Astrocyte (in vitro differentiated cells and primary cell): Measurements from ENCODE around the gene SAE1.

Source experiments
- EZH2 ChIP-seq: IDR thresholded peaks from 2 replicates; pipeline ENCODE4 v1.6.1; 2012; ENCODE audit warnings: mild to moderate bottlenecking, low read length, inconsistent platforms; ENCODE audit not compliant: insufficient read depth
- TF ChIP-seq, protein P1 (sequence below): IDR thresholded peaks from 2 replicates; pipeline ENCODE4 v1.5.1; 2011; ENCODE audit warnings: low read depth, mild to moderate bottlenecking, inconsistent platforms, low read length, moderate library complexity; ENCODE audit not compliant: insufficient read depth

DNA sequence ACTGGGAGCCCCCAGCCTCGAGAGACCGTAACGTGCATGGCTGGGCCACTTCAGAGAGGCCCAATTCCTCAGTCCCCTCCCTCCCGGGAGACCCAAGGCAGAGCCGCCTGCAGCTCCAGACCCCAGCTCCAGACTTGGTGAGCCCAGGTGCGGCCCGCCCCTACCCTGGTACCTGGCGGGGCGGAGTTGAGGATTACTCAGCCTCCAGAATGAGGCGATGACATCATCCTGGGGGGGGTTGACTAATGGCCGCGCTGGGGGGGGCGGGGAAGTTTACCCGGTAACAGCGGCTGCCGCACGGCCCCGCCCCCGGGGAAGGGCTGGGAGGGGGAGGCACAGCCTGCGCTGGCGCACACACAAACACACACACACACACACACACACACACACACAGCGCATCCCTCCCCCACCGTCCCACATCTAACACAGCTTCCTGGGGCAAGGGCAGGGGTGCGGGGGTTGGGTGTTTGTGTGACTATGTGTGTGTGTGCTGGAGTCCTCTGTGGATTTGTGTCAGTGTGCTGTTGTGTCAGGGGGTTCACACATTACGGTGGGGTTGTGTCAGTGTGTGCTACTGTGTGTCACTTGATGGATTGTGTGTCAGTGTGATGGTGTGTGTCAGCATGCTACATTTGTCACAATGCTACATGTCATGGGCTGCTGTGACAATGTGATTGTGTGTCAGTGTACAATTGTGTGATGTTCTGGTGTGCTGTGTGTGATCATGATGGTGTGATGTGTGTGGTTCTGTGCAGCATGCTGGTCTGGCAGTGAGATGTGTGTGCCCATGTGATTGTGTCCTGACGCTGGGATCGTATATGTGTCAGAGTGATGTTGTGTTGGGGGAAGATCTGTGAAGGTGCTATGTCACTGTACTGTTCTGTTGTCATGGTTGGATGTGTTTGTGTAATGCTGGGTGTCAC, 110.6 kb downstream of the SAE1 start:
- TF ChIP-seq EZH2 = no peak
- TF ChIP-seq, protein P1, sequence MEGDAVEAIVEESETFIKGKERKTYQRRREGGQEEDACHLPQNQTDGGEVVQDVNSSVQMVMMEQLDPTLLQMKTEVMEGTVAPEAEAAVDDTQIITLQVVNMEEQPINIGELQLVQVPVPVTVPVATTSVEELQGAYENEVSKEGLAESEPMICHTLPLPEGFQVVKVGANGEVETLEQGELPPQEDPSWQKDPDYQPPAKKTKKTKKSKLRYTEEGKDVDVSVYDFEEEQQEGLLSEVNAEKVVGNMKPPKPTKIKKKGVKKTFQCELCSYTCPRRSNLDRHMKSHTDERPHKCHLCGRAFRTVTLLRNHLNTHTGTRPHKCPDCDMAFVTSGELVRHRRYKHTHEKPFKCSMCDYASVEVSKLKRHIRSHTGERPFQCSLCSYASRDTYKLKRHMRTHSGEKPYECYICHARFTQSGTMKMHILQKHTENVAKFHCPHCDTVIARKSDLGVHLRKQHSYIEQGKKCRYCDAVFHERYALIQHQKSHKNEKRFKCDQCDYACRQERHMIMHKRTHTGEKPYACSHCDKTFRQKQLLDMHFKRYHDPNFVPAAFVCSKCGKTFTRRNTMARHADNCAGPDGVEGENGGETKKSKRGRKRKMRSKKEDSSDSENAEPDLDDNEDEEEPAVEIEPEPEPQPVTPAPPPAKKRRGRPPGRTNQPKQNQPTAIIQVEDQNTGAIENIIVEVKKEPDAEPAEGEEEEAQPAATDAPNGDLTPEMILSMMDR = no peak
